HG03457 (cell line): ENCODE data around the gene PITHD1.
A peak's percentile ranks its signal among the peaks of the same experiment; 100 is the strongest.
"Not testable (repeated sequence)": the region's sequence is repeated elsewhere in the genome, so short reads cannot be mapped to it uniquely, and the experiment has no call there.

Experiments used
- ATAC-seq: cut with Tn5 transposase; IDR thresholded peaks from one replicate; pipeline ENCODE4 v1.9.1; 2021; ENCODE audit warnings: moderate number of reproducible peaks; ENCODE audit not compliant: unreplicated experiment

Gene PITHD1

GRCh38 chr1:23823767-23824166, 45.5 kb downstream of the PITHD1 start:
- no peak for ATAC-seq

- no peak for ATAC-seq
Observed at GRCh38 chr1:23824711-23825075, 46.5 kb downstream of the PITHD1 start.

- ATAC-seq: peak; percentile 66
Observed at GRCh38 chr1:23825076-23825761, 47.0 kb downstream of the PITHD1 start, which contains the start of gene HMGCL. TSS of gene HMGCL (minus strand) at chr1:23825429. CDS start at chr1:23825415, 14 bp downstream.

- no peak for ATAC-seq
Observed at GRCh38 chr1:23825762-23826522, 47.7 kb downstream of the PITHD1 start.

- not testable (repeated sequence) for ATAC-seq
Observed at GRCh38 chr1:23826590-23826989, 48.4 kb downstream of the PITHD1 start.

- ATAC-seq: no peak
Observed at GRCh38 chr1:23827717-23828116, 49.5 kb downstream of the PITHD1 start.

DNA sequence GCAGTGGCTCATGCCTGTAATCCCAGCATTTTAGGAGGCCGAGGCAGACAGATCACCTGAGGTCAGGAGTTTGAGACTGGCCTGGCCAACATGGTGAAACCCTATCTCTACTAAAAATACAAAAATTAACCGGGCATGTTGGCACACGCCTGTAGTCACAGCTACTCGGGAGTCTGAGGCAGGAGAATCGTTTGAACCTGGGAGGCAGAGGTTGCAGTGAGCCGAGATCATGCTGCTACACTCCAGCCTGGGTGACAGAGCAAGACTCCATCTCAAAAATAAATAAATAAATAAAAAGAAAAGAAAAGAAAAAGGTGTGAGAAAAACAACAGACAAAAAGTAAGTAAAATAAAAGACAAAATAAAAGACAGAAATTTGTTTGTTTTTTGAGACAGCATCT, 55.9 kb downstream of the PITHD1 start:
- not testable (repeated sequence) for ATAC-seq

GRCh38 chr1:23836037-23836436, 57.8 kb downstream of the PITHD1 start:
- ATAC-seq: no peak
